NCI-H1417 treated with DMSO at 0.1 percent for 48 hours (cell line): ENCODE data around the gene USP5.
"Not testable (repeated sequence)": the region's sequence is repeated elsewhere in the genome, so short reads cannot be mapped to it uniquely, and the experiment has no call there.

Source experiments
- DNase-seq: peaks from one replicate; lab custom pipeline; 2025; lab: John Stamatoyannopoulos, UW

The USP5 gene

DNA sequence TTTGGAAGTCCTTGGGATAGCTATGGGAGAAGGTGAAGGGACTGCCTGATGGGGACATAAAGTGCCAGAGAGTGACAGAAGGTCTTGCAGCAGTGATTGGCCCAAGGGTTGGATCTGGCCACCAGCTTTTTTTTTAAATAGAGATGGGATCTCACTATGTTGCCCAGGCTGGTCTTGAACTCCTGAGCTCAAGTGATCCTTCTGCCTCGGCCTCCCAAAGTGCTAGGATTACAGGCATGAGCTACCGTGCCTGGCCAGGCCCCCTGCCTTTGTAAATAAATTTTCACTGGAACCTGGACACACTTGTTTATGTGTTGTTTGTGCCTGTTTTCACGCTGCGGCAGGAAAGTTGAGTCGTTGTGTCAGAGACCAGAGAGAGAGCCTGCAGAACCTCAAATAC, 13.4 kb downstream of the USP5 start:
- not testable (repeated sequence) for DNase-seq

DNA sequence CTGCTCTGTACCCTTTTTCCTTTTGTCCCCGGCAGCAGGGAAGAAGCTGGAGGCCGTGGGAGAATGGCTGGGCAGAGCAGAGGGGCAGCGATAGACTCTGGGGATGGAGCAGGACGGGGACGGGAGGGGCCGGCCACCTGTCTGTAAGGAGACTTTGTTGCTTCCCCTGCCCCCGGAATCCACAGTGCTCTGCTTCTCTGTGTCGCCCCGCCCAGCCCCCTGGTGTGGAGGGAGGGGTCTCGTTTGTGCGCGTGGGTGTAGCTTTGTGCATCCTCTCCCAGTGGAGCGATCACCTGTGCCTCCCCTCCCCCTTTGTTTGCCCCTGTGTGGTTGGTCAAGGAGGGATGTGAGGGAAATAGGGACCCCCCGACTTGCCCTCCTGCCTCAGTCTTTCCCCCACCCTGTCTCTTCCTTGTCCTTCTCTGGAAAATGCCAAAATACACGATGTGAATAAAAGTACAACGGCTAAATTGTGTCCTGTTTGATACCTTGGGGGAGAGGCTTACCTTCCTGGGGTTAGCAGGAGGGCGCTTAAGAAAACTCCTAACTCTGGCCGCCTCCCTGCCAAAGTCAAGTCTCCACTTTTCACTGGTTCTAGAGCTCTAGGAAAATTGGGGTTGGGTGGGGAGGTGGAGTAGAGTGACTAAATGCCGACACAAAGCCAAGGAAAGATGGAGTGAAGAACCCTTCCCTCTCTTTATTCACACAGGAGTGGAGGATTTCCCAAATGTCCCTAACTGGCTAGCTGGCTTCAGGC, 14.4 kb downstream of the USP5 start:
- DNase-seq = no peak

DNA sequence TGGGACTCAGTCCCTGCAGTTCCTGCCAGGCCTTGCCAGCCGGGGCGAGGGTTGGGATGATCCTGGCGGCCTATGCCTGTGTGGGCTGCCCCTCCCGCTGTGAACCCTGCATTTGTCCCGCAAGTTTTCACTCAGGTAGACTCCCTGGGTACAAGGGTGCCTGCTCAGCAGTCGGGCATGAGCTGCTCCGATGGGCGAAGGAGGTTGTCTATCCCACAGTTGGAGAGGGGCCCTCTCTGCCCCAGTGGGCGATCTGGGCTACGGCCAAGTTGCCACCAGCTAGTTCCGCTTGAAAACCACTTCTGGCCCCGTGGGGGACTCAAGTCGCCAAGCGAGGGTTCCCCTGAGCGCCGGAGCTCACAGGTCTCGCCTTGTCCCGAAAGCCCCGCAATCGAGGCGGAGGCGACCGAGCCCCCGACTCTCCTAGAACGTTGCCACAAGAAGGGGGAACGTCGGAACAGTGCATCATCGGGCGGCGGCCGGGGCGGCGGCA, 15.0 kb downstream of the USP5 start:
- no peak for DNase-seq

DNA sequence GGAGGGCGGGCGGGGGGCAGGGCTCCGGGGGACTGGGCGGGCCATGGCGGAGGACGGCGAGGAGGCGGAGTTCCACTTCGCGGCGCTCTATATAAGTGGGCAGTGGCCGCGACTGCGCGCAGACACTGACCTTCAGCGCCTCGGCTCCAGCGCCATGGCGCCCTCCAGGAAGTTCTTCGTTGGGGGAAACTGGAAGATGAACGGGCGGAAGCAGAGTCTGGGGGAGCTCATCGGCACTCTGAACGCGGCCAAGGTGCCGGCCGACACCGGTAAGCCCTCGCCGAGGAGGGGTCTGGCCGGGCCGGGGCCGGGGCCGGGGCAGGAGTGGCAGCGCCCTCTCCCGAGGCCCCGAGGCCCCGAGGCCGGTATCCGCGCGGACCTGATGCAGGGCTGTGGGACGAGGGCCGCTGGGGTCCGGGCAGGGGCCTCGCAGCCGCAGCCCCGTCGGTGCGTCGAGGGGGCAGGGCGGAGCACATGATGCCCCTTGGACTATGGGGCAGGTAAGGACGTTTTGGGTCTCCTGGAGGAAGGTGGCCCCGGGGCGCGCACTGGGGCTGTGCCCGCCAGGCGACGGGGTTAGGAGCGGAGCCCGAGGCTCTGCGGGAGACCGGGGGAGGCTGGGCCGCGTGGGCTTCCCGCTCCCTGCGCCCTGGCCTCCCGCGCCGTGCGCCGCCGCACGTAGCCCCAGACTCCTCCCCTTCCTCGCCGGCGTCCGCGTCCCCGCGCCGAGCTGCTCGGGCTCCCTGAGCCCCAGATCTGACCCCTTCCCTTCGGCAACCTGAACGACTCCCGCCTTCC, 15.7 kb downstream of the USP5 start, which contains the start of gene TPI1:
Gene TPI1 (plus strand): TSS at position 119 of the 798 bp plus-strand sequence. CDS start 36 bp downstream, at position 155.
- DNase-seq = peak; percentile 55

DNA sequence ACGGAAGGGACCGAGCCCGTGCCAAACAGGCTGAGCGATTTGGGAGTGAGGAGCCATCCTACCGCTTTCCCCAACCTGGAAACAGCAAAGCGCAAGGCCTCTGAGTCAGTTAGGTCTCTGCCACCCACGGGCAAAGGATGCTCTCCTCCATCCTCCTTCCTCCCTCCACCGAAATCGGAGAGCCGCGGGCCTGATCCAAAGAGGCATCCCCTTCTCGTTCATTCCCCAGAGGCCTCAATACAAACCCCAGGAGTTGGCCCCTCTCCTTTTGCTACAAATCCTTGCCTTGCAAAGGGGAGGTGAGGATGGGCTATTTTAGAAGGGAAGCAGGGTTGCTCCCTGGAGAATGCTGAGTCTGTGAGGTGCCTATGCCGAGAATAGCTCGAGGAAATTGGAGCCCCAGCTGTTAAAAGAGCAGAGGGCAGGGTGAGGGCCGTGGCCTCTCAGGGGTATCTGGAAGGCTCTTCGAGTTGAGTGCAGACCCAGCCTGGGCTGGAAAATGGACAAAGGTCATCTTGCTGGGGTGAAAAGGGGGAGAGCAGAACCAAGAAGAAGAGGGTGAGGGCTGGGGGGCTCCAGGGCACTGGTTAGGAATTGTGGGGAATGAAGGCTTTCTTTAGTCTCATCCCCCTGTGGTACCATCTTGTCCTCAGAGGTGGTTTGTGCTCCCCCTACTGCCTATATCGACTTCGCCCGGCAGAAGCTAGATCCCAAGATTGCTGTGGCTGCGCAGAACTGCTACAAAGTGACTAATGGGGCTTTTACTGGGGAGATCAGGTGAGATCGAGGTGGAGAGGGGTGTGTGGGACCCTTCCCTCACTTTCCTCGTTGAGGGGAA, 16.5 kb downstream of the USP5 start:
- no peak for DNase-seq

DNA sequence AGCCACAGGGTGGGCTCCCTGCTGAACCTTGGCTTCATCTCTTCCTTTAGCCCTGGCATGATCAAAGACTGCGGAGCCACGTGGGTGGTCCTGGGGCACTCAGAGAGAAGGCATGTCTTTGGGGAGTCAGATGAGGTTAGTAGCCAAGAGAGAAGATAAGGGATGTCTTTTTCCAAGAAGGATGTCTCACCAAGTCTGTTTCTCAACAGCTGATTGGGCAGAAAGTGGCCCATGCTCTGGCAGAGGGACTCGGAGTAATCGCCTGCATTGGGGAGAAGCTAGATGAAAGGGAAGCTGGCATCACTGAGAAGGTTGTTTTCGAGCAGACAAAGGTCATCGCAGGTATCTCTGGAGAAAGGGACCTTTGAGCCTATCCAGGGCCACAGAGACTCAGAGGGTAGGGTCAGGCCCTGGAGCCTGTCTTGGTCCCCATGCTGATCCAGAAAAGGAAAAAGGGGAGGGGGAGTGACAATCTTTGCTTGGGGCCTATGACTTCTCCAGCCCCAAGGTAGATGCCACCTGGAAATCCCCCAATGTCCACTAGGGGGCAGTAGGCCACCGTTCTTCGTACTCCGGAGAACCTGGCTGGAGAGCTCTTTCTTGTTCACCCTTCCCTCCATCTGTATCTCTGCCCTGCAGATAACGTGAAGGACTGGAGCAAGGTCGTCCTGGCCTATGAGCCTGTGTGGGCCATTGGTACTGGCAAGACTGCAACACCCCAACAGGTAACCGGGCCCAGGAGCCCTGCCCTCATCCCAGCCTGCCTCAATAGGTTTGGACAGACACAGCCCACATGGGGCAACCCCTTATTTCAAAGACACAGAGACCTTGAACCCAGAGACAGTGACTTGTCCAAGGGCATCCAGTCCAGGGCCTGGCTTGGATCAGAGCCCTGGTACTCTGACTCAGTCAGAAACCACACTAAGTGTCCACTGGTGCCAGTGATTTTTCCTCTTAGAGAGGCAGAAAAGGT, 17.4 kb downstream of the USP5 start:
- DNase-seq = peak; percentile 8

DNA sequence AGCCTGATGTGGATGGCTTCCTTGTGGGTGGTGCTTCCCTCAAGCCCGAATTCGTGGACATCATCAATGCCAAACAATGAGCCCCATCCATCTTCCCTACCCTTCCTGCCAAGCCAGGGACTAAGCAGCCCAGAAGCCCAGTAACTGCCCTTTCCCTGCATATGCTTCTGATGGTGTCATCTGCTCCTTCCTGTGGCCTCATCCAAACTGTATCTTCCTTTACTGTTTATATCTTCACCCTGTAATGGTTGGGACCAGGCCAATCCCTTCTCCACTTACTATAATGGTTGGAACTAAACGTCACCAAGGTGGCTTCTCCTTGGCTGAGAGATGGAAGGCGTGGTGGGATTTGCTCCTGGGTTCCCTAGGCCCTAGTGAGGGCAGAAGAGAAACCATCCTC, 18.4 kb downstream of the USP5 start:
- DNase-seq = not testable (repeated sequence)

DNA sequence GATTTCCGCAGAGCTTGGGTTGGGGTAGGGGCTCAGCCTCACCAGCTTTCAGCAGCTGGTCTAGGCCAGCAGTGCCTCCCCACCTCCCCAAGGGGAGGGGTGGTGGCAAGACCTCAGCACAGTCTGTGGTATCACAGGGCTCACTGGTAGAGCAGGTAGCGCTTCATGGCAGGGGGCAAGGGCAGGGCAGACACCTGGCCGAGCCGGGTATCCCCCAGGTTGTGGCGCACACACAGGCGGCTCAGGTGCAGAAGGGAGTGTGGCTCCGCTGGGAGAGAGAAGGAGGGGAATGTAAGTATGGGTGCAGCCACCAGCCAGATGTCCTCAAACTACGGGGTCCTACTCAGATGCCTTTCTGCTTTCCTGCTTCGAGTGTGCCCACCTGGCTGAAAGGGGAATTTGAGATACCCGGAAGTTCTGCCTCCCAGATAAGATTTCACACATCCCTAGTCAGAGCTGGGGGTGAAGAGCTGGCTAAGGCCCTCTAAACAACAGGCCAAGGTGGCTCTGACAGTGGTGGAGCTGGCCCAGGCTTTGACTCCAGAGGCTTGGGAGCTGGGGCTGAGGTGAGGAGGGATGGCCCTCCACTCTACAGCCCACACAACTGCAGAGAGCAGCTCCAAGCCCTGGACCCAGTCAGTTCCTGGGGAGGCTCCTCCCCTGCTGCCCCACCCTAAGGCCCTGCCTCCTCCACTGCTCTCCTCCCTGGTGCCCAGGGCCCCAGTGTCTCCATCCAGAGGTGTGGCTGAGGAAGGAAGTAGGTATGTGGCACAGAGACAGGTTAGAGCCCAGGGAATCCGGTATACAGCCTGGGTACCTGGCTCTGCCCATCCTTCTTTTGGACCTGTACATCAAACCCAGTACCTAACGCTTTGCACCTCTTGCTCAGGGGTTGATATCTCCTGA, 19.4 kb downstream of the USP5 start:
- no peak for DNase-seq

DNA sequence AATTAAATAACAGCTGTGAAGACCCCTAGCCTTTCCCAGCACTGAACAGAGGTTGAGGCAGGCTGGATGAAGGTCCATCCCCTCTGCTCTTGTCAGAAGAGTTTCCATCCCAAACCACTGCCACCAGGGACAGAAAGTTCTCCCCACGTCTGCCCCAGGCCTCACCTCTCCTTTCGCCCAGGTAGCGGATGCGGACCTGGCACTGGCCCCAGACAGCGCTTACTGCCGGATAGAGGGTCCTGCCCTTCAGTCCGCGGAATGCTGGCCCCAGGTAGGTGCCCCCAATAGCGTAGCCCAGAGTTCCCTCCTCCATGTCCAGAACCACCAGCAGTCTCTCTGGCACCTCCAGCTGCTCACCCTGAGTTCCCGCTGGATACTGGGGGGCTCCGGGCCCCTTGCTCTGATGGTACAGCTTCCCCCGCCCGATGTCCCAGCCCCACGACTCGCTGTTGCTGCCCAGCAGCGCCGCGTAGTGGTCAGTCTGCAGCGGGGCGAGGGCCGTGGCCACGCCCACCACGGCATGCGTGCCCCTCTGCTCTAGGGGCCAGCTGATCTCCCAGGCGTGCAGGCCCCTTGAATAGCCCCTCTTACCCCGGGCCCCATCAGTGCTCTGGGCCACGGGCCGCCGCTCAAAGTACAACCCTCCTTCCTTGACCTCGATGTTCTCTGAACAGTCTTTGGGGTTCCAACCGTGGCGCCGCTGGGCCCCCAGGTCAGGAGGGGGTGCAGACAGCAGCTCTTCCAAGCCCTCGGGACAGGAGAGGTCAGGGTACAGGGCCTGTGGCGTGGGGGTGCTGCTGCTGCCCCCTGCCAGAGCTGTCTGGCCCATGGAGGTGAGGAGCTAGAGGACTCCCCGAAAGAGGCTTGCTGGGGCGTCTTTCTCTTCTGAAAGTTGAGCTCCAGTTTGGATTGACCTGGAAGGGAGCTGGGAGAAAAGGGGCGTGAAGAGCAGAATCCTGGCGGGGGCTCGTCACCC, 20.4 kb downstream of the USP5 start:
- DNase-seq = no peak

DNA sequence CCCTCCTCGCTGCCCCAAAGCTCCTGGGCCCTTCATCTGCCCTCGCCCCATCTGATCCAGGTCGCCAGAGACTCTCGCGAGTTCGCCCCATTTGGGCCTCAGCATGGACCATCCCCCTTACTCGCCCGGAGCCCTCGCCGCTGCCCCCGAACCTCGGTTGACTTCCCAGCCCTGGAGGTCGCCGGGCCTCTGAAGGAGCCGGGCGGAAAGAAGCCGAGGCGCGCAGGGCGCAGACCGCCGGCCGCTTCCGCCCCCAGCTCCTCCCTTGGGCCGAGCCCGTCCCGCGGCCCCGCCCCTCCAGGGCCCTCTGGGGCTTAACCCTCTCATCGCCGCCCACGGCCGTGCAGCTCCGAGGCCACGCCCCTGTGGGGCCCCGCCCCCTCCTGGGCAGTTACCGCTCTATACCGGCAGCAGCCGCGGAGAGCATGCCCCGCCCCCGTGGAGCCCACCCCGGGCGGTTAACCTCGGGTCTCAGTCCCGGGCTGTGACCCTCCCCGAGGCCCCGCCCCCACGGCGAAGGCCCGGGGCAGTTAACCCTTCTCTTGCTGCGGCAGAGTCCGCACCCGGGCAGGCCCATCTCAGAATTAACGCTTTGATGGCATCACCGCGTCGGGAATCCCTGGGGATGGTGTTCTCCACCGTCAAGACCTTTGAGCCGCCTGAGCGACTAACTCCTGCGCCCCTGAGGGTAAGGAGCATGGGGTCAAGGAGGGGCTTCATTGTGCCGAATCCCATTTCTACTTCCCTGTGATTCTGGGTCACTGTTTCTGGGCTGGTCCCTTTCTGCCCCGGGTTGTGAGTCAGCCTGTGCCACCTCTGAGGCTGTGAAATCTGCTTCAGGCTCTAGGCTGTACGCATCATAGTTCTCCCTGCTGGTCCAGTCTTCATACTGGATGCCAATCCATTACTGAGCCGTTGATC, 21.4 kb downstream of the USP5 start, which contains the start of gene SPSB2:
Gene SPSB2 (minus strand): TSS at position 210 of the 921 bp plus-strand sequence. CDS start 402 bp downstream, outside the sequence.
- peak; percentile 51 for DNase-seq

DNA sequence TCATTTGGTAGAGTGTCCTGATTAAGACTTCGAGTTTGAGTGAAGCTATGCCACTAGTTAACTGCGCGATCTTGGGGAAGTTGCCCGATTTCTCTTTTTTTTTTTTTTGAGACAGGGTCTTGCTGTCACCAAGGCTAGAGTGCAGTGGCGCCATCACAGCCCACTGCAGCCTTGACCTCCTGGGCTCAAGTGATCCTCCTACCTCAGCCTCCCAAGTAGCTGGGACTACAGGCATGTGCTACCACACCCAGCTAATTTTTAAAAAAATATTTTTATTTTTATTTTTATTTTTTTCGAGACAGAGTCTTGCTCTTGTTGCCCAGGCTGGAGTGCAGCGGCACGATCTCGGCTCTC, 22.0 kb downstream of the USP5 start:
- DNase-seq = not testable (repeated sequence)

DNA sequence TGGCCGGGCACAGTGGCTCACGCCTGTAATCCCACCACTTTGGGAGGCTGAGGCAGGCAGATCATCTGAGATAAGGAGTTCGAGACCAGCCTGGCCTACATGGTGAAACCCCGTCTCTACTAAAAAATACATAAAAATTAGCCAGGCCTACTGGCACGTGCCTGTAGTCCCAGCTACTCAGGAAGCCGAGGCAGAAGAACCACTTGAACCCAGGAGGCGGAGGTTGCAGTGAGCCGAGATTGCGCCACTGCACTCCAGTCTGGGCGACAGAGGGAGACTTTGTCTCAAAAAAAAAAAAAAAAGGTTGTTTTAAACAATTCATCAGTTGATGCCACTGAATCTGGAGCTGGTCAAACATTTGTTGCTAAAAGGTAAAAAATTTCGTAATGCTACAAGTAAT, 27.9 kb downstream of the USP5 start:
- not testable (repeated sequence) for DNase-seq

DNA sequence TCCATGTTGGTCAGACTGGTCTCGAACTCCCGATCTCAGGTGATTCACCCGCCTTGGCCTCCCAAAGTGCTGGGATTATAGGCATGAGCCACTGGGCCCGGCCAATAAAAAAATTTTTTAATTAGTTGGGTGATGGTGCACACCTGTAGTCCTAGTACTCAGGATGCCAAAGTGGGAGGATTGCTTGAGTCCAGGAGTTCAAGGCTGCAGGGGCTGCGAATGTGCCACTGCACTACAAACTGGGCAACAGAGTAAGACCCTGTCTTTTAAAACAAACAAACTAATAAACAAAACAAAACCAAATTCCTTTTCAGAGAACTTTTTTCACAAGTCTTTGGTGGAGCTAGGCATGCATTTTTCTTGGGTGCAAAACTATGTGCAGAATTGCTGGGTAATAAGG, 31.3 kb downstream of the USP5 start:
- no peak for DNase-seq

DNA sequence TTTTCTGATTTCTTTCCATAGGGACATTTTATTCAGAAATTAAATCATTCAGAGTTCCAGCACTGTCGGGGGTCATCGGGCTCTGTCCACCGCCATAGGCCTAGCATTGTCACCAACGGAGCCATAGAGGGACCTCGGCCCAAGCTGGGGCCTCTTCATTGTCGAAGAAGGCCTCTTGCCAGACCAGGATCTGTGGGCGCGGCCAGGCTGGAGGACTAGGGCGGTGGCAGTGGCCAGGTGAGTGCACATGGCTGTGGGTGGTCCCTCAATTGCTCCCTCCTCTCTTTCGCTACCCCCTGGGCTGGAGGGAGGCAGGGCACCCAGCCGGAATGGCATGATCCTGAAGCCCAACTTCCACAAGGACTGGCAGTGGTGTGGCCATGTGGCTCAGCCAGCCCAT, 31.7 kb downstream of the USP5 start:
- no peak for DNase-seq

DNA sequence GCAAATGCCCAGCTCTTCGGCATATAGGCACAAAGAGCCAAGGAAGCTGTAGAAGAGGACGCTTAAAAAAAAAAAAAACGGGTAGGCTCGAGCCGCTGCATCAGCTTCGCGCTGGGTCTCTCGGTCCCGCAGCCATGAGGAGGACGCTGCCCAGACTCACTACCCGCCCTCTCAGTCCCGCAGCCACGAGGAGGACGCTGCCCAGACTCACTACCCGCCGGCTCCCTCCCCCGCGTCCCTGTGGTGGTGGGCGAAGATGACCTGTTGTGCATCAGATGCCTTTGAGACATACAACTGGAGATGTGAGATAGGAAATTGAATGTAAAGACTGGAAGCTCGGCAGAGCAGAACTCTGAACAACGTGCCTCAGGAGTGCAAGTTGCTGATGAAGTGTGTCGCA, 32.6 kb downstream of the USP5 start:
- DNase-seq = no peak

DNA sequence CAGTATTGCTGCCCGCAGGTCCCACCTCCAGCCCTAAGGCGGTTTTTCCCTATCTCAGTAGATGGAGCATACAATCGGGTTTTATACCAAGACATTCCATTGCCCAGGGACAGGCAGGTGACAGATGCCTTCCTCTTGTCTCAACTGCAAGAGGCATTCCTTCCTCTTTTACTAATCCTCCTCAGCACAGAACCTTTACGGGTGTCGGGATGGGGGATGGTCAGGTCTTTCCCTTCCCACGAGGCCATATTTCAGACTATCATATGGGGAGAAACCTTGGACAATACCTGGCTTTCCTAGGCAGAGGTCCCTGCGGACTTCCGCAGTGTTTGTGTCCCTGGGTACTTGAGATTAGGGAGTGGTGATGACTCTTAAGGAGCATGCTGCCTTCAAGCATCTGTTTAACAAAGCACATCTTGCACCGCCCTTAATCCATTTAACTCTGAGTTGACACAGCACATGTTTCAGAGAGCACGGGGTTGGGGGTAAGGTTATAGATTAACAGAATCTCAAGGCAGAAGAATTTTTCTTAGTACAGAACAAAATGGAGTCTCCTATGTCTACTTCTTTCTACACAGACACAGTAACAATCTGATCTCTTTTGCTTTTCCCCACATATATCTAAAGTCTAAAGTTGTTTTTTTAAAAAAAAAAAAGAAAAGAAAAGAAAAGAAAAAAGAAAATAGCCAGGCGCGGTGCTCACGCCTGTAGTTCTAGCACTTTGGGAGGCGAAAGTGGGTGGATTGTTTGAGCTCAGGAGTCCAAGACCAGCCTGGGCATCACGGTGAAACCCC, 34.5 kb downstream of the USP5 start:
- DNase-seq = not testable (repeated sequence)

DNA sequence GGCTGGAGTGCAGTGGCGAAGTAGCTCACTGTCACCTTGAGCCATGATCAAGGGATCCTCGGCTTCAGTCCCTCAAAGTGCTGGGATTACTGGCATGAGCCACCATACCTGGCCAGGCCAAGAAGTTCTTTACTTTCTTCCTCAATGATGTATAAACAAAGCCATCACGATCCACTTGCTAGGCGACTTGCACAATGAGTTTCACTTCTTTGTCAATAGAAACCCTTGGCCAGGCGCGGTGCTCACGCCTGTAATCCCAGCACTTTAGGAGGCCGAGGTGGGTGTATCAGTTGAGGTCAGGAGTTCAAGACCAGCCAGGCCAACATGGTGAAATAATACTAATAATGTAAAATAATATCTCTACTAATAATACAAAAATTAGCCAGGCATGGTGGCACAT, 35.5 kb downstream of the USP5 start:
- no peak for DNase-seq
